ENCODE measurements around the gene UBA1.

Gene UBA1

GRCh38 chrX:47218920-47219815 lies 25.5 kb downstream of the UBA1 start:
- H3K4me3 ChIP-seq (ENCODE audit: low read depth, low read length) = peak overlapping the region; percentile 77
- TF ChIP-seq CTCF (IDR thresholded peaks at IDR 0.05; ENCODE audit: low read depth, low read length) = no peak

GRCh38 chrX:47221756-47222155 lies 28.1 kb downstream of the UBA1 start:
- no peak overlapping the region for H3K4me3 ChIP-seq (ENCODE audit: low read depth, low read length)
- no peak for TF ChIP-seq CTCF (IDR thresholded peaks at IDR 0.05; ENCODE audit: low read depth, low read length)

DNA sequence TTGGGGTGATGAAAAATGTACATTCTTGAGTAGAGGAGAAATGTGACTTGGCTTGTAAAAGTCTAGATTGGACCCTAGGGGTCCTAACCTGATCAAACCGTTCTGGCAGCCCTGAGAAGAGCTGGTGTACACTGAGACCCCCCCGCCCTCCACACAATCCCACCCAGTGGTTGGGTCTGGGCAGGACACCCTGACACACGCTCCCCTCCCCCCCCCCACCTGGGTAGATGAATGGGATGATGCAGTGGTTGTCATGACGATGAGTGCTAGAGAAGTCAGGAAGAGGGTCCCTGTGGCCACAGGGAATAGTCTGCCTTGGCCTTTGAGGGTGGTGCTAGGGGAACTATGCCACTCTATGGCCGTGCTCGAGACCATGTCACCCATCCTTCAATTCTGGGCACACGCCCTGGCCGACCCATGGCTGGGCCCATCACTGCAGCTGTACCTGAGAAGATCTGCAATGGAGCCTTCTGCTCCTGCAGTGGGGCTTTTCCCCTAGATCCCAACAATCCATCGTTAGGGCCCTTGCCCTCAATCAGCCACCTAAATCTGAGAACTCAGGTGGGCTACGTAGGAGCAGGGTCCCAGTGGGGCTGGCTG lies 29.2 kb downstream of the UBA1 start:
- H3K4me3 ChIP-seq (ENCODE audit: low read depth, low read length) = no peak overlapping the region
- TF ChIP-seq CTCF (IDR thresholded peaks at IDR 0.05; ENCODE audit: low read depth, low read length) = no peak

DNA sequence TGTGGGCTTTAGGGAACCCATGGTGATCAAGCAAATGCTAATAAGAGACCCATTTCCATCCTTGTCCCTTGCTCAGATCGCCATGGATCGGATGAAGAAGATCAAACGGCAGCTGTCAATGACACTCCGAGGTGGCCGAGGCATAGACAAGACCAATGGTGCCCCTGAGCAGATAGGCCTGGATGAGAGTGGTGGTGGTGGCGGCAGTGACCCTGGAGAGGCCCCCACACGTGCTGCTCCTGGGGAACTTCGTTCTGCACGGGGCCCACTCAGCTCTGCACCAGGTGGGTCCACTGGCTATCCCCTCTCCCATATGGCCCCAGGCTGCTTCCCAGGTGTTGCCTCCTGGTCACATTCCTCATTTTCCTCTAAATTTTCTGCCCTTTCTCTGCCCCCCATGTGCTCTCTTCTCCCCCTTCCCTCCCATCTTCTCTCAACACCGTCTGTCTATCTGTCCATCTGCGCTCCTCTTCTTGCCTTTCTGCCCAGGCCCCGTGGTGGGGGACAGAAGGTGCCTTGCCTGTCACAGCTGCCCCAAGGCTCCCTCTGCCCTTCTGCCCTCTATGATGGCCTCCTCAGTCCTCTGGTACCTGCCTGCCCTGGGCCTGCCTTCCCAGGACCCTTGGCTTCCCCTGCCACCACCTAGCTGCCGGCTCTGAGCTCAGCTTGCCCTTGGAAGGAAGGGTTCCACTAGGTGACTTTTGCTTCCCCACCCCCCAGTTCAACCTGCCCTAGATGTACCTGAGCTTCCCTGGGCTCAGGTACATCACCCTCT lies 30.0 kb downstream of the UBA1 start:
- H3K4me3 ChIP-seq (ENCODE audit: low read depth, low read length) = no peak overlapping the region
- no peak for TF ChIP-seq CTCF (IDR thresholded peaks at IDR 0.05; ENCODE audit: low read depth, low read length)

DNA sequence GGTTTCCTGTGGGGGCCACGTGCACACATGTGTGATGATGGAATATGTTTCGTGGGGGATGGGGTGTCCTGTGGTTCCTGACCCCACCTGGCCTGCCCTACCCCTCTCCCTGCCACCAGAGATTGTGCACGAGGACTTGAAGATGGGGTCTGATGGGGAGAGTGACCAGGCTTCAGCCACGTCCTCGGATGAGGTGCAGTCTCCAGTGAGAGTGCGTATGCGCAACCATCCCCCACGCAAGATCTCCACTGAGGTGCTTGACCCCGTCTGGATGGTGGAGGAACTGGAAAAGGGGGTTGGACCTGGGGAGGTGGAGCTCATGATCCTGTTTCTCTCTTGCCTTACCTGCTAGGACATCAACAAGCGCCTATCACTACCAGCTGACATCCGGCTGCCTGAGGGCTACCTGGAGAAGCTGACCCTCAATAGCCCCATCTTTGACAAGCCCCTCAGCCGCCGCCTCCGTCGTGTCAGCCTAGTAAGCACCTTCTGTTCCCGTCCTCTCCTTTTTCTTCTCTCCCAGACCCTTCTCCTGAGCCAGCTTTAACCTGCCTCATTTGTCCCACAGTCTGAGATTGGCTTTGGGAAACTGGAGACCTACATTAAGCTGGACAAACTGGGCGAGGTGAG lies 30.8 kb downstream of the UBA1 start:
- TF ChIP-seq CTCF (IDR thresholded peaks at IDR 0.05; ENCODE audit: low read depth, low read length) = no peak
- H3K4me3 ChIP-seq (ENCODE audit: low read depth, low read length) = no peak overlapping the region

- no peak overlapping the region for H3K4me3 ChIP-seq (ENCODE audit: low read depth, low read length)
- TF ChIP-seq CTCF (IDR thresholded peaks at IDR 0.05; ENCODE audit: low read depth, low read length) = no peak
Measured at GRCh38 chrX:47224896-47225290, 31.3 kb downstream of the UBA1 start.
